Activated T-cell treated with anti-CD3 and anti-CD28 coated beads, Interleukin-2, amount 50 U/mL, for 1 hour (primary cell): ENCODE data around the gene HMX1.

ENCODE experiments used
- DNase-seq: peaks from one replicate; pipeline ENCODE4 v3.0.0-alpha.2; 2020

The HMX1 gene

GRCh38 chr4:8909548-8909947, 37.9 kb upstream of the HMX1 start:
- no peak for DNase-seq

GRCh38 chr4:8908206-8908893, 36.7 kb upstream of the HMX1 start:
- DNase-seq = peak; percentile 9

DNA sequence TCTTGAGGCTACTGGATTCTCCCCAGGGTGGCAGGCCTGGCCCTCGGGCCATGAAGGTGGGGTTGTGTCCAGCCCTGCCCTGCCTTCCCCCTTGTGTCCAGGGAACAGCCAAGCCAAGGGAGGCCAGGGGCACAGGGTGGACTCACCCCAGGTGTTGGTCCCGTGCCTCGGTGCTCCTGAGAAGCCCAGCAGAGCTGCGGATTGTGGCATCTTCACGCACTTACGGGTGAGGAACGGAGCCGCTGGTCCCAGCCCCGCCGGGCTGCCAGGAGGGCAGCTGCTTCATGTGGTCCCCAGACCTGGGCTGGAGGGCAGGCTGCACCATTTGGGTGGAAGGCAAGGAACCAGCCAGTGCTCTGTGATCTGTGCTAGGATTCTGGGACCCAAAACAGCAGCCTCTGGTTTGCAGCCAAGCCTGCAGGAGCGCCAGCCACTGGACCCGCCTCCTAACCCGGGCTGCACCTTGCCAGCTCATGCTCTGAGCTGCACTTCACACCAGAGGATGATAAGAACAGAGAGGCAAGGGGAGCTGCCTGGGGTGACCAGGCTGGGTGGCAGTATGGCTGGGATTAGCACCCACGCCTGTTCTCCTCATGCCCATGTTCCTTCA, 36.1 kb upstream of the HMX1 start:
- peak; percentile 1 for DNase-seq

- DNase-seq = peak; percentile 11
Observed at GRCh38 chr4:8906991-8907595, 35.5 kb upstream of the HMX1 start.

DNA sequence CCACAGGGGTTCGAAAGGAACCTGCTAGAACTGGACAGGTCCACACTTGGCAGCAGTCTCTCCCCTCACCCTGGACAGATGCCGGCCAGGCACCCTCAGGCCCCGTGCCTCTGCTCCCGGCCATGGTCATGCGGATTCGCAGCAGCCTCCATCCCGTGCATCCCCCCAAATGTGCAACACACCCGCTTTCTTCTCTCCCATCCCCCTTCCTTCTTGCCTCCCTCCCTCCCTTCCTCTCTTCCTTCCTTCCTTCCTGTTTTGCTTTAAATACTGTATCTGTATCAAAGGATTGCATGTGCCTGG, 35.0 kb upstream of the HMX1 start:
- no peak for DNase-seq

DNA sequence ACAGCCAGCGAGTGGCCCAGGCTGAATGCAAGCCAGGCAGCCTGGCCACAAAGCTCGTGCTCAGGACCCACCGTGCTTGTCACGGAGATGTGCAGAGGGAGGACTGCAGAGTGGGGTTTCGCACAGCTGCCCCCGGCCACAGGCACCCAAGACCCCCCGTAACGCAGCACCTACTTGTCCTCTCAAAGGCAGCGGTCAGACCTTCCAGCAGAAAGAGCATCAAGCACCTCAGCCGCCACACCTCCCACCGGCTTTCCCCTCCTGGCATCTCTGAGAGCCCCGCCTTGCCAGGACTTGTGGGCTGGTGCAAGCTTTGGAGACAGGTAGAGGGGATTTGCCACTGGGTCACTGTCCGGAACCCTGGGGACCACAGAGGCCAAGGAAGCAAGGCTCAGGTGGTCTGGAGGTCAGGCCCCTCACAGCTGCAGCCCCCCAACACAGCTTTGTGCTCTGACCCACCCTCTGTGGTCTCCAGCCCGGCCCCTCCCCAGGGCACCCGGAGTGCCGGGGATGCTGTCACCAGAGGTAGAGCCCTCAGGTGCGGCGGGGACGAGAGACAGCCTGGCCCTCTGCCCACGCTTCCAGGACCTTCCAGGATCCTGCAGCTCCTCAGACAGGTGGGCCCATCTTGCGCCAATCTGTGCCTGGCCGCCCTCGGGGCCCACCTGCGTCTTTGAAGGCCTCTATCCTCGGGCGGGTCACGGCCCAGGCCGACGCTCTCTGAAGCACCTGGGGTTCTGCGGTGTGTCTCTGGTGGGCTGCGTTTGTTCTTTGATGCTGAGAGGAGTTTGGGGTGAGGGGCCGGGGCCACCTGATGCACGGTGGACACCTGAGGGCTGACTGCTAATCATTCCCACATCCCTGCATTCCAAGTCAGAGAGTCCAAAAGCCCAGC, 34.4 kb upstream of the HMX1 start:
- DNase-seq = peak; percentile 12

- no peak for DNase-seq
Observed at GRCh38 chr4:8905226-8905772, 33.7 kb upstream of the HMX1 start.

GRCh38 chr4:8904666-8905065, 33.0 kb upstream of the HMX1 start:
- DNase-seq = no peak

DNA sequence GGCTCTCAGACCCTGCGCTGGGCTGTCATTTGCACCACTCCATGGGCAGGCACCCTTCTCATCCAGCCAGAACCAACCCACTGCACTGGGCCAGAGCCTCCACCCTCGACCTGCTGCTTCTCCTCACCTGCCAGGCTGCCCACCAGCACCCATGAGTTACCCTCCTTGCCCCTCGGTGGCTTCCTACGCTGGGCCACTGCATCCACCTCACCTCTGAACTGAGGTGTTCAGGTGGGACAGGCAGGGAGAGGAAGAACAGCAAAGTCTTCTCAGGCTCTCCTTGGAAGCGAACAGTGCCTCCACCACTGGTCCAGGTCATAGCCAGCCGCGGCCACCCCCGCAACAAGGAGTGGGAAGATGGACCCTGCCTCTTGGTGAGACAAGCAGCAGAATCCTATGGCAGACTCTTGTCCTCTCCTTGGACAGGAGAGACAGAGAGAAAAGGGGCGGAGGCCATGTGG, 32.4 kb upstream of the HMX1 start:
- DNase-seq = no peak

DNA sequence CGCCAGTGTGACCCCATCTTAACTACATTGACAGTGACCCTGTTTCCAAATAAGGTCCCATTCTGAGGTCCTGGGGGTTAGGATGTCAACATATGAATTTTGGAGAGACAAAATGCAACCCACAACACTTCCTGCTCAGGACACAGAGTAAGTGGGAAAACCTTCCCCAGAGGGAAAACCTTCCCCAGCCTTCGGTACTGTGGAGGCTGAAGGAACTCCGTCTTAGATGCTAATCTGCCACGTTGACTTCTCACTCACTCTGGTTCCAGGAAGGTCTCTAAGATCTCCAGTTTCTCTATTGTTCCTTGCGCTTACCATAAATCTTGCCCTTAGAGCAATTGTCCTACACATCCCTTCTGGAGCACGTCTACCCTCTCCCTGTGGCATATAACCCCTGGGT, 29.7 kb upstream of the HMX1 start:
- no peak for DNase-seq

GRCh38 chr4:8900588-8900987, 28.9 kb upstream of the HMX1 start:
- no peak for DNase-seq

GRCh38 chr4:8898419-8898818, 26.8 kb upstream of the HMX1 start:
- no peak for DNase-seq

DNA sequence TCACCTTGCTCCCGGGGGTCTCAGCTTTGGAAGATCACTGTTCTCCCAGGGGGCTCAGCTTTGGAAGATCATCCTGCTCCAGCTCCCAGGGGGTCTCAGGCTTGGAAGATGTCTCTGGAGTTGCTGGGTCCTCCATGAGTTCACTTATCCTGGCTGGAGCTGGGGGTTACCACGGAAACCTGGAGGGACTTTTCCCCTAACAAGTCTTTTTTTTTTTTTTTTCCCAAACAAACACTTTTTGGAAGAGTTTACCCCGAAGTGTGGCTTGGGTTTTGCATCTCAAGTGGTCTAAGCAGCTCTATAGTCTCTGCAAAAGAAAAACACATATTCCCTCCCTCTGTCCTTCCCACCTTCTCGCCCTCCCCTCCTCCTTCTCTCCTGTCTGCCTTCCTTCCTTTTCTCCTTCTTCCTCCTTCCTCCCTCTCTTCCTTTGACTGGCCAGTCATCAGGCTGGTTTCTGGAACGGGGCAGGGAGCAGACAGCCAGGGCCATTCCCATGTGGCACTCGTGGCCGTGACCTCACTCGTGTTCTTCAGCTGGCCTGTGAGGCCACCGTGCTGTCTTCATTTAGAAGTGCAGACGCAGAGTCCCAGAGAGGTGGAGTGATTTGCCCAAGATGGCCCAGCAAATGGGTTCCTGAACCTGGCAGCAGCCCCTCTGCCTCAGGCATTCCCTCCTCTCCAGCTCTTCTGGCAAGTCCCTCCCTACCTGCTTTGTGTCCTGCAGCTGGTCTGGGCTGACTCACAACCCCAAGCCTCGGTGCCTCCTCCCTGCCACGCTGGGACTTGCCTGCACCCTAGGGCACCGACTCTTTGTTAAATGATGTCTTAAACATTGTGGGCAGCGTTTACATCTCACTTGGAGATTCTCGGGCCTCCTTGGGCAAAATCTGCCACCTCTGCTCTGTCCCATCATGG, 25.9 kb upstream of the HMX1 start:
- DNase-seq = no peak

GRCh38 chr4:8896506-8896905, 24.9 kb upstream of the HMX1 start:
- no peak for DNase-seq

DNA sequence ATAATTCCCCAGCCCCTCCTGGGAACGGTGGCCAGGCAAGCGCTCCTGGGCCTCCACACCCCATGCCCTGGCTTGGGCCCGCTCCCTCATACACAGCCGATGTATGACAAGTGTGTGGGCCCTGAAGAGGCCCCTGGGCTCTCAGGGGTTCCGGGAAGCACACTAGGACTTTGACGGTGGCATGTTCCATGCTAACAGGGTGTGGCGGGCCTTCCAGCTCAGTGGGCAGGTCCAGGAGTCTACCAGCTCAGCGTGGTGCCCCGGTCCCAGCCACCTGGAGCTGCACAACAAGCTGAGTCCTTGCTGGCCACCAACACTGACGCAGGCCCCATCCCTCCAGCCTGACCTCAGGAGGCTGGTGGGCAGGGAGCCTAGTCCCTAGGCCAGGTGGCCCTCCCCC, 24.4 kb upstream of the HMX1 start:
- no peak for DNase-seq

- no peak for DNase-seq
Observed at GRCh38 chr4:8895295-8895694, 23.7 kb upstream of the HMX1 start.

GRCh38 chr4:8894424-8894816, 22.8 kb upstream of the HMX1 start:
- no peak for DNase-seq

GRCh38 chr4:8893624-8894423, 22.2 kb upstream of the HMX1 start:
- DNase-seq = no peak

DNA sequence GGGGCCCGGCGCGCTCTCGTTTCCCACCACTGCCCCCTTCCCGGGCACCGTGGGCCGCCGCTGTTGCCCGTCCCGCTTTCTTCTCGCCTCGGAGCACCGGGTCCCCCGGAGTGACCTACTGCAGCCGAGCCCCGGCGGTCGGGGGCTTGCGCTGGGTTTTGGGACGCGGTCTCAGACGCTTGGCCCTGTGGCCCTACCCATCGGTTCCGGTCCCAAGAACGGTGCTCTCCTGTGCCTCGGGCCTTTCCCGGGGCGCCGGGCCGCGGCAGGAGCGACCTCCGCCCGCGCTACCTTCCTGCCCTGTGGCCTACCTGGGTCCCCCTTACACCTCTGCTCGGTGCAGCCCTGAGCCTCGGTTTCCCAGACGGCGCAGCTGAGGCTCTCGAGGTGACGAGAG, 21.6 kb upstream of the HMX1 start:
- DNase-seq = no peak

DNA sequence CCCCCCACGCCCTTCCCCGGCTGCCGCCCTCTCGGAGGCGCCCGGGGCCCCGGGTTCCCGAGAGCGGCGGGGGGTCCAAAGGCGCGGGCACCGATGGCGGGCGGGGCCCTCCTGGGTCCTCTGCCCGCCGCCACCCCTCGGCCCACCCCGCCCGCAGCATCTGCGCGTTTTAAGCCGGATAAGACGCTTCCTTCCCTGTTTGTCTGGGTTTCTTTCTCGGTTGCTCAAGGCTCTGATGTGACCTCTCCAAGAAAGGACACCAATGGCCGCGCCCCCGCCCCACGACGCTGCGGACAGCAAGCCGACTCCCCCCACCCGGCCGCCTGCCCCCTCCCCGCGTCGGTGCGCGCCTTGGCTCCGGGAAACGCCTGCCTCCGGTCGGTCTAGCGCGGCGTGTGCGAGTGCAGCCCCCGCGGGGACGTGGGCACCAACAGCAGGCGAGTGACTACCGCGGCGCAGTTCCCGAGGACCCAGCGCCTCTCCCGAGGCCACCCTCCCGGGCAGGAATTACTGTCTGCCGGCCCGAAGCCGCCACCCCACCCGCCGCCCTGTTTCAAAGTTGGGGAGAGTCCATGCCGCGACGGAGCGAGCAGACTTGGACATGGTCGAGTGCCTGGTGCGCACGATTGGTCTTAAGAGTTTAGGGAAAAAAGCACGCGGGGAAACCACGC, 21.1 kb upstream of the HMX1 start:
- no peak for DNase-seq
